GM19467 (cell line): ENCODE data around the gene RUSC2.
"Not testable (repeated sequence)": the region's sequence is repeated elsewhere in the genome, so short reads cannot be mapped to it uniquely, and the experiment has no call there.

Experiments used
- ATAC-seq: cut with Tn5 transposase; IDR thresholded peaks from one replicate; pipeline ENCODE4 v1.9.1; 2021; ENCODE audit warnings: mild to moderate bottlenecking, moderate library complexity; ENCODE audit not compliant: unreplicated experiment

Gene RUSC2

GRCh38 chr9:35490155-35490909, 421 bp downstream of the RUSC2 start:
- no peak for ATAC-seq

GRCh38 chr9:35490910-35491465, 1.1 kb downstream of the RUSC2 start:
- no peak for ATAC-seq

- ATAC-seq = not testable (repeated sequence)
Measured at GRCh38 chr9:35493119-35493518, 3.2 kb downstream of the RUSC2 start.

- no peak for ATAC-seq
Measured at GRCh38 chr9:35495984-35496383, 6.1 kb downstream of the RUSC2 start.

GRCh38 chr9:35498245-35498644, 8.3 kb downstream of the RUSC2 start:
- not testable (repeated sequence) for ATAC-seq

GRCh38 chr9:35499029-35499700, 9.3 kb downstream of the RUSC2 start:
- no peak for ATAC-seq

- no peak for ATAC-seq
Measured at GRCh38 chr9:35499701-35500030, 9.8 kb downstream of the RUSC2 start.

- no peak for ATAC-seq
Measured at GRCh38 chr9:35500130-35500748, 10.3 kb downstream of the RUSC2 start.

- no peak for ATAC-seq
Measured at GRCh38 chr9:35501946-35502345, 12.0 kb downstream of the RUSC2 start.

- no peak for ATAC-seq
Measured at GRCh38 chr9:35506359-35506758, 16.4 kb downstream of the RUSC2 start.

GRCh38 chr9:35508069-35508468, 18.2 kb downstream of the RUSC2 start:
- ATAC-seq = no peak

- no peak for ATAC-seq
Measured at GRCh38 chr9:35510383-35510753, 20.5 kb downstream of the RUSC2 start.

- ATAC-seq = no peak
Measured at GRCh38 chr9:35510754-35511428, 21.0 kb downstream of the RUSC2 start.

- no peak for ATAC-seq
Measured at GRCh38 chr9:35511453-35511852, 21.5 kb downstream of the RUSC2 start.

GRCh38 chr9:35515766-35516165, 25.9 kb downstream of the RUSC2 start:
- no peak for ATAC-seq

- ATAC-seq = no peak
Measured at GRCh38 chr9:35516479-35516878, 26.6 kb downstream of the RUSC2 start.

GRCh38 chr9:35517131-35517530, 27.2 kb downstream of the RUSC2 start:
- ATAC-seq = no peak

GRCh38 chr9:35517552-35518224, 27.8 kb downstream of the RUSC2 start:
- ATAC-seq = no peak

GRCh38 chr9:35518225-35518821, 28.4 kb downstream of the RUSC2 start:
- ATAC-seq = no peak

- ATAC-seq = no peak
Measured at GRCh38 chr9:35518981-35519679, 29.2 kb downstream of the RUSC2 start.
